ENCODE data around the gene ASTN2. TPM values are rescaled to one million over a fixed set of nuclear protein-coding genes. Genes with fewer than 3 reads are reported as not detected.

The ASTN2 gene
- total RNA-seq, 1 donor from 2014 or later: 13.6 TPM

DNA sequence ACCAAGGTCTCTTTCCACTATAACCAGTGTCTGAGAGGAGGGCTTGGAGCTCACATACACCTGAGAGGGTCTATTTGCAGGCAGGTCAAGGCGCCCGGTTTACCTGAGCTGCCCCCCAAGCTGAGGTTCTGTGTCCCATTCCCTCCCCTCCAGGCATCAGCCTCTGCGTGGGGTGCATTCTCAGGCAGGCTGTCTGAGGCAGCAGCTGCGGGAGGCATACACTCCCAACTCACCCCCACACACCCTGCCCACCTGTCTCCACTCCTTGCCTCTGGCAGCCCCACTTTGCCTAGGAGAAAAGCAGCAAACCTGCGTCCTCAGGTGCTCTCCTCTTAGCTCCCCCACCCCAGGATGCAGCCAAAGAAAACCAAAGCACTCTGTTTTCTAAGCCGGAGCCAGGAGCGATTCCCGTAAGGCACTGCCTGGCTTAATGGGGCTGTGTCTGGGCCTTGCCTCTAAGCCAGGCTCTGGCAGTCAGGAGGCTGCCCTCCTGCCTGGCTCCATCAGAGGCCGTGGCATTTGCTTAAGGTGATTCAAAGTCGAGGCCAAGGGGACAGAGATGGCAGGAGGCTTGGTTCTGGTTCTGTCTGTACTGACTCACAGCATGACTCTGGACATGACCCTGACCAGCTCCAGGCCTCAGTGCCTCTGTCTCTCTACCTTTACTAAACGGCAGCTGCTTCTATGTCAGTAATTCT lies 867.0 kb downstream of the ASTN2 start:
- Histone ChIP-seq H3K9me3 (ENCODE audit: insufficient read depth, low read depth, low read length) (no peaks in the 10 kb centered on the region), H3K36me3 (ENCODE audit: insufficient read depth, low read length) (no peaks in the 10 kb centered on the region), H3K27me3 (ENCODE audit: insufficient read depth, low read length) (no peaks in the 10 kb centered on the region), H2AFZ (ENCODE audit: low read depth, low read length) (no peak overlapping the region), H3K9ac (ENCODE audit: low read length) (no peak overlapping the region), H3K4me2 (ENCODE audit: low read length) (no peak overlapping the region), H4K20me1 (ENCODE audit: insufficient read depth, low read length) (no peaks in the 10 kb centered on the region), H3K27ac (ENCODE audit: low read depth, low read length) (no peak overlapping the region), H3K79me2 (ENCODE audit: insufficient read depth, low read length) (no peaks in the 10 kb centered on the region), H3K4me1 (ENCODE audit: insufficient read depth, low read length) (peaks cover 23% of the 10 kb centered on the region), H3K4me3 (ENCODE audit: insufficient read depth, low read depth, low read length) (no peak overlapping the region)
- TF ChIP-seq, protein P1, sequence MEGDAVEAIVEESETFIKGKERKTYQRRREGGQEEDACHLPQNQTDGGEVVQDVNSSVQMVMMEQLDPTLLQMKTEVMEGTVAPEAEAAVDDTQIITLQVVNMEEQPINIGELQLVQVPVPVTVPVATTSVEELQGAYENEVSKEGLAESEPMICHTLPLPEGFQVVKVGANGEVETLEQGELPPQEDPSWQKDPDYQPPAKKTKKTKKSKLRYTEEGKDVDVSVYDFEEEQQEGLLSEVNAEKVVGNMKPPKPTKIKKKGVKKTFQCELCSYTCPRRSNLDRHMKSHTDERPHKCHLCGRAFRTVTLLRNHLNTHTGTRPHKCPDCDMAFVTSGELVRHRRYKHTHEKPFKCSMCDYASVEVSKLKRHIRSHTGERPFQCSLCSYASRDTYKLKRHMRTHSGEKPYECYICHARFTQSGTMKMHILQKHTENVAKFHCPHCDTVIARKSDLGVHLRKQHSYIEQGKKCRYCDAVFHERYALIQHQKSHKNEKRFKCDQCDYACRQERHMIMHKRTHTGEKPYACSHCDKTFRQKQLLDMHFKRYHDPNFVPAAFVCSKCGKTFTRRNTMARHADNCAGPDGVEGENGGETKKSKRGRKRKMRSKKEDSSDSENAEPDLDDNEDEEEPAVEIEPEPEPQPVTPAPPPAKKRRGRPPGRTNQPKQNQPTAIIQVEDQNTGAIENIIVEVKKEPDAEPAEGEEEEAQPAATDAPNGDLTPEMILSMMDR (IDR thresholded peaks at IDR 0.05; ENCODE audit: insufficient read depth, low read depth, low read length): no peak
- no peak for TF ChIP-seq EZH2 (IDR thresholded peaks at IDR 0.05; ENCODE audit: insufficient read depth, low read length)
- DNase-seq (ENCODE audit: low read depth): no peak
- Mint-ChIP-seq H3K4me1 (ENCODE audit: low read depth, unreplicated experiment) (peaks cover 28% of the 10 kb centered on the region), H3K36me3 (ENCODE audit: low read depth, unreplicated experiment) (no peaks in the 10 kb centered on the region), H3K27me3 (ENCODE audit: low read depth, unreplicated experiment) (no peaks in the 10 kb centered on the region), H3K4me3 (ENCODE audit: unreplicated experiment) (no peak overlapping the region), H3K27ac (ENCODE audit: unreplicated experiment) (no peak overlapping the region), H3K9me3 (ENCODE audit: unreplicated experiment) (no peaks in the 10 kb centered on the region)
- FAIRE-seq: no peak

DNA sequence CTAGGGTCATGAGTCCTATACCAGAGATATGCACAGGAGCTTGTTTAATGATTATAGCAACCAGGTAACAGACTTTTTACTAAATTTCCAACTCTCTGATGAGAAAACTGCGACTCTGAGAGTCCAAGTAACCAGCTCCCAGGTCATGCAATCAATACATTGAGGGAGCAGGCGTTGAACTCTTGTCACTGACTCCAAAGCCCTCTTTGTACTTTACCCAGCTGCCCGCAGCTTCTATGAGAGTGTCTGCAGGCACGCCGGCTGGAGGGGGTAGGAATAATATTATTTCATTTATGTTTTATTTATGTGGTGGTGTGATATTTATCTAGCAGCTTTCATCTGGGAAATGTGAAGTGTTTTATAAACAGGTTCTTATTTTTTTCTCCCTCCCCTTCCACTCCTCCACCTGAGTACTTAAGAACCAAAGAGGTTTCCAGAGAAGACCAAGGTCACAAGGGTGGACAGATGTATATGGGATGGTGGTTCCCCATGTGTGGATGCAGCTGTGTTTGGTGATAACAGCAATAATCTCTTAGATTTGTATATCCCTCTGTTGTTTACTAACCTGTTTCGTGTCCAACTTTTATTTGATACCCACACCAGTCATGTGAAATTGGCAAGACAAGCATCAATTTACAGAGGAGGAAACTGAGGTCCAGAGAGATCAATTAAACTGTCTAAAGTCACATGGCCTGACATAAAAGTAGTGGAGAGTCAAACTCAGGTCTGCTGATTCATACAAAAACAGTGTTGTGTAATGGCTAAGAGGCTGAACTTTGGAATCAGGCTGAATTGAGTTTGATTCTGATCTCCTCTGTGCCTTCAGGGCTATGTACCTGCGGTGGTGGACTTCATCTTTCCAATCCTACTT lies 867.9 kb downstream of the ASTN2 start:
- Mint-ChIP-seq H3K4me3 (ENCODE audit: unreplicated experiment) (no peak overlapping the region), H3K9me3 (ENCODE audit: unreplicated experiment) (no peaks in the 10 kb centered on the region), H3K27me3 (ENCODE audit: low read depth, unreplicated experiment) (no peaks in the 10 kb centered on the region), H3K36me3 (ENCODE audit: low read depth, unreplicated experiment) (no peaks in the 10 kb centered on the region), H3K27ac (ENCODE audit: unreplicated experiment) (no peak overlapping the region), H3K4me1 (ENCODE audit: low read depth, unreplicated experiment) (peaks cover 28% of the 10 kb centered on the region)
- no peak overlapping the region for H2AFZ ChIP-seq (ENCODE audit: low read depth, low read length)
- peaks cover 23% of the 10 kb centered on the region for H3K4me1 ChIP-seq (ENCODE audit: insufficient read depth, low read length)
- no peaks in the 10 kb centered on the region for H3K27me3 ChIP-seq (ENCODE audit: insufficient read depth, low read length)
- FAIRE-seq (no peak), DNase-seq (ENCODE audit: low read depth) (peak; percentile 25)
- TF ChIP-seq, protein P1 (IDR thresholded peaks at IDR 0.05; ENCODE audit: insufficient read depth, low read depth, low read length): no peak
- TF ChIP-seq EZH2 (IDR thresholded peaks at IDR 0.05; ENCODE audit: insufficient read depth, low read length): no peak
- no peak overlapping the region for H3K9ac ChIP-seq (ENCODE audit: low read length)
- H3K4me3 ChIP-seq (ENCODE audit: insufficient read depth, low read depth, low read length): no peak overlapping the region
- H3K27ac ChIP-seq (ENCODE audit: low read depth, low read length): no peak overlapping the region
- H4K20me1 ChIP-seq (ENCODE audit: insufficient read depth, low read length): no peaks in the 10 kb centered on the region
- H3K79me2 ChIP-seq (ENCODE audit: insufficient read depth, low read length): no peaks in the 10 kb centered on the region
- no peaks in the 10 kb centered on the region for H3K36me3 ChIP-seq (ENCODE audit: insufficient read depth, low read length)
- H3K4me2 ChIP-seq (ENCODE audit: low read length): no peak overlapping the region
- no peaks in the 10 kb centered on the region for H3K9me3 ChIP-seq (ENCODE audit: insufficient read depth, low read depth, low read length)
